GDM1 (cell line): ENCODE data around the gene KLK1.
"Not testable (repeated sequence)": the region's sequence is repeated elsewhere in the genome, so short reads cannot be mapped to it uniquely, and the experiment has no call there.

Source experiments
- DNase-seq: peaks from one replicate; lab custom pipeline; 2025; lab: John Stamatoyannopoulos, UW

The KLK1 gene

GRCh38 chr19:50792272-50793250 is 31.0 kb downstream of the KLK1 start:
- DNase-seq: no peak

GRCh38 chr19:50791594-50792271 is 31.9 kb downstream of the KLK1 start:
- no peak for DNase-seq

GRCh38 chr19:50790922-50791467 is 32.6 kb downstream of the KLK1 start:
- no peak for DNase-seq

GRCh38 chr19:50790396-50790795 is 33.2 kb downstream of the KLK1 start, which contains the start of gene ACP4:
TSS of gene ACP4 (plus strand) at chr19:50790415. CDS start at chr19:50790415, 0 bp downstream.
- no peak for DNase-seq

- DNase-seq: no peak
These were observed 38.3 kb downstream of the KLK1 start for GRCh38 chr19:50785329-50785728.

- no peak for DNase-seq
These were observed 38.9 kb downstream of the KLK1 start for GRCh38 chr19:50784710-50785109.

GRCh38 chr19:50783848-50784152 is 39.8 kb downstream of the KLK1 start:
- not testable (repeated sequence) for DNase-seq

- no peak for DNase-seq
These were observed 42.7 kb downstream of the KLK1 start for GRCh38 chr19:50780753-50781435.

- no peak for DNase-seq
These were observed 43.8 kb downstream of the KLK1 start for GRCh38 chr19:50779504-50780457.

- no peak for DNase-seq
These were observed 44.6 kb downstream of the KLK1 start for GRCh38 chr19:50778906-50779430.

GRCh38 chr19:50777830-50778303 is 45.7 kb downstream of the KLK1 start:
- DNase-seq: no peak

GRCh38 chr19:50777261-50777660 is 46.3 kb downstream of the KLK1 start:
- no peak for DNase-seq

- no peak for DNase-seq
These were observed 47.5 kb downstream of the KLK1 start for GRCh38 chr19:50776131-50776530.

GRCh38 chr19:50773454-50773853 is 50.1 kb downstream of the KLK1 start:
- not testable (repeated sequence) for DNase-seq

GRCh38 chr19:50772912-50773311 is 50.7 kb downstream of the KLK1 start:
- not testable (repeated sequence) for DNase-seq

- no peak for DNase-seq
These were observed 51.1 kb downstream of the KLK1 start for GRCh38 chr19:50772476-50772875.

- no peak for DNase-seq
These were observed 52.7 kb downstream of the KLK1 start for GRCh38 chr19:50770888-50771287.

GRCh38 chr19:50770164-50770563 is 53.4 kb downstream of the KLK1 start, which contains the start of gene GPR32:
TSS of gene GPR32 (plus strand) at chr19:50770464. CDS start at chr19:50770601, 137 bp downstream.
- not testable (repeated sequence) for DNase-seq
